Ovary (tissue), 3 donors: ENCODE measurements around the gene AANAT.

Experiments used
- POLR2A ChIP-seq: fragments of 450-650 bp; IDR thresholded peaks from one replicate; pipeline ENCODE4 v1.6.1; 2017; ENCODE audit warnings: antibody characterized with exemption, mild to moderate bottlenecking, moderate library complexity
- TF ChIP-seq, protein P1 (sequence below), 3 donors: fragments of 450-650 bp in 2 of 3; fragments of 200-600 bp in 1 of 3; IDR thresholded peaks; one replicate each; pipeline versions ENCODE4 v1.5.1 to v1.8.0; 2016 to 2022; ENCODE audit warnings: antibody characterized with exemption in 3 of 3, mild to moderate bottlenecking in 1 of 3
- donor health status: DM: no; HTN: no; CAD: no.

DNA sequence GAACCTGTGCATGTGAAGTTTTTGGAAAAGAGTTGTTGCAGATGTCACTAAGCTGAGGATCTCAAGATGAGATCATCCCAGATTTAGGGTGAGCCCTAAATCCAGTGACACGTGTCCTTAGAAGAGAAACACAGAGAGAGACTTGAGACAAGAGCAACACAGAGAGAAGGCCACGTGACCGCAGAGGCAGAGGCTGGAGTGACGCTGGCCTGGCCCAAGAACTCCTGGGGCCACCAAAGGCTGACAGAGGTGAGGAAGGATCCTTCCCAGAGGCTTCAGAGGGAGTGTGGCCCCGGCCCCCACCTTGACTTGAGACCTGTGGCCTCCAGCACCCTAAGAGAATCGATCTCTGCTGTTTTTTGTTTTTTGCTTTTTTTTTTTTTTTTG lies 45.9 kb downstream of the AANAT start:
- TF ChIP-seq POLR2A = no peak
- TF ChIP-seq, protein P1, sequence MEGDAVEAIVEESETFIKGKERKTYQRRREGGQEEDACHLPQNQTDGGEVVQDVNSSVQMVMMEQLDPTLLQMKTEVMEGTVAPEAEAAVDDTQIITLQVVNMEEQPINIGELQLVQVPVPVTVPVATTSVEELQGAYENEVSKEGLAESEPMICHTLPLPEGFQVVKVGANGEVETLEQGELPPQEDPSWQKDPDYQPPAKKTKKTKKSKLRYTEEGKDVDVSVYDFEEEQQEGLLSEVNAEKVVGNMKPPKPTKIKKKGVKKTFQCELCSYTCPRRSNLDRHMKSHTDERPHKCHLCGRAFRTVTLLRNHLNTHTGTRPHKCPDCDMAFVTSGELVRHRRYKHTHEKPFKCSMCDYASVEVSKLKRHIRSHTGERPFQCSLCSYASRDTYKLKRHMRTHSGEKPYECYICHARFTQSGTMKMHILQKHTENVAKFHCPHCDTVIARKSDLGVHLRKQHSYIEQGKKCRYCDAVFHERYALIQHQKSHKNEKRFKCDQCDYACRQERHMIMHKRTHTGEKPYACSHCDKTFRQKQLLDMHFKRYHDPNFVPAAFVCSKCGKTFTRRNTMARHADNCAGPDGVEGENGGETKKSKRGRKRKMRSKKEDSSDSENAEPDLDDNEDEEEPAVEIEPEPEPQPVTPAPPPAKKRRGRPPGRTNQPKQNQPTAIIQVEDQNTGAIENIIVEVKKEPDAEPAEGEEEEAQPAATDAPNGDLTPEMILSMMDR (IDR thresholded peaks at IDR 0.05) = no peak
